ENCODE measurements around the gene ADAT1.

ADAT1 gene

GRCh38 chr16:75576384-75576811 lies 46.7 kb downstream of the ADAT1 start:
- DNase-seq (ENCODE audit: low read depth) = no peak

GRCh38 chr16:75575958-75576357 lies 47.1 kb downstream of the ADAT1 start:
- no peak for DNase-seq (ENCODE audit: low read depth)

- no peak for DNase-seq (ENCODE audit: low read depth)
Measured at GRCh38 chr16:75573955-75574354, 49.1 kb downstream of the ADAT1 start.

- DNase-seq (ENCODE audit: low read depth) = no peak
Measured at GRCh38 chr16:75572864-75573542, 50.1 kb downstream of the ADAT1 start.

GRCh38 chr16:75570396-75571065 lies 52.5 kb downstream of the ADAT1 start:
- DNase-seq (ENCODE audit: low read depth) = no peak

GRCh38 chr16:75567911-75568310 lies 55.2 kb downstream of the ADAT1 start:
- no peak for DNase-seq (ENCODE audit: low read depth)

- no peak for DNase-seq (ENCODE audit: low read depth)
Measured at GRCh38 chr16:75566758-75567255, 56.3 kb downstream of the ADAT1 start.

- DNase-seq (ENCODE audit: low read depth) = peak; percentile 84
Measured at GRCh38 chr16:75566040-75566757, 56.9 kb downstream of the ADAT1 start, which contains the start of gene GABARAPL2. Gene GABARAPL2 (plus strand): TSS chr16:75566379. CDS start chr16:75566487, 108 bp downstream.

- DNase-seq (ENCODE audit: low read depth) = no peak
Measured at GRCh38 chr16:75565640-75566039, 57.4 kb downstream of the ADAT1 start.

- no peak for DNase-seq (ENCODE audit: low read depth)
Measured at GRCh38 chr16:75559564-75560372, 63.3 kb downstream of the ADAT1 start.

- DNase-seq (ENCODE audit: low read depth) = no peak
Measured at GRCh38 chr16:75558846-75559401, 64.2 kb downstream of the ADAT1 start.

- DNase-seq (ENCODE audit: low read depth) = no peak
Measured at GRCh38 chr16:75556431-75556950, 66.6 kb downstream of the ADAT1 start.

- DNase-seq (ENCODE audit: low read depth) = peak; percentile 95
Measured at GRCh38 chr16:75555707-75556430, 67.2 kb downstream of the ADAT1 start, which contains the start of gene TMEM231. Gene TMEM231 (minus strand): TSS chr16:75556252. CDS start chr16:75556209, 43 bp downstream.

- DNase-seq (ENCODE audit: low read depth) = no peak
Measured at GRCh38 chr16:75555213-75555706, 67.8 kb downstream of the ADAT1 start.

GRCh38 chr16:75552951-75553350 lies 70.1 kb downstream of the ADAT1 start:
- DNase-seq (ENCODE audit: low read depth) = no peak

GRCh38 chr16:75550211-75550662 lies 72.8 kb downstream of the ADAT1 start:
- DNase-seq (ENCODE audit: low read depth) = no peak

Data from activated T-helper 1 cell treated with Interleukin-2 at 50 U/mL for 16 hours (primary cell).